D721Med (cell line): ENCODE data around the gene GABPB1.

Experiments
- DNase-seq: peaks from one replicate; pipeline ENCODE4 v3.0.0; 2011; ENCODE audit warnings: low spot score; ENCODE audit not compliant: insufficient read length
- FAIRE-seq: peaks from 2 replicates; lab custom pipeline; 2011; peaks lifted over from hg19 to GRCh38; lab: Jason Lieb, UNC
- TF ChIP-seq, protein P1 (sequence below): IDR thresholded peaks from 2 replicates; pipeline ENCODE4 v1.5.1; 2012; ENCODE audit warnings: mild to moderate bottlenecking, control low read depth; ENCODE audit not compliant: insufficient read depth; ENCODE audit errors: missing control alignments

GABPB1 gene

GRCh38 chr15:50234764-50235163, 120.2 kb downstream of the GABPB1 start:
- TF ChIP-seq, protein P1, sequence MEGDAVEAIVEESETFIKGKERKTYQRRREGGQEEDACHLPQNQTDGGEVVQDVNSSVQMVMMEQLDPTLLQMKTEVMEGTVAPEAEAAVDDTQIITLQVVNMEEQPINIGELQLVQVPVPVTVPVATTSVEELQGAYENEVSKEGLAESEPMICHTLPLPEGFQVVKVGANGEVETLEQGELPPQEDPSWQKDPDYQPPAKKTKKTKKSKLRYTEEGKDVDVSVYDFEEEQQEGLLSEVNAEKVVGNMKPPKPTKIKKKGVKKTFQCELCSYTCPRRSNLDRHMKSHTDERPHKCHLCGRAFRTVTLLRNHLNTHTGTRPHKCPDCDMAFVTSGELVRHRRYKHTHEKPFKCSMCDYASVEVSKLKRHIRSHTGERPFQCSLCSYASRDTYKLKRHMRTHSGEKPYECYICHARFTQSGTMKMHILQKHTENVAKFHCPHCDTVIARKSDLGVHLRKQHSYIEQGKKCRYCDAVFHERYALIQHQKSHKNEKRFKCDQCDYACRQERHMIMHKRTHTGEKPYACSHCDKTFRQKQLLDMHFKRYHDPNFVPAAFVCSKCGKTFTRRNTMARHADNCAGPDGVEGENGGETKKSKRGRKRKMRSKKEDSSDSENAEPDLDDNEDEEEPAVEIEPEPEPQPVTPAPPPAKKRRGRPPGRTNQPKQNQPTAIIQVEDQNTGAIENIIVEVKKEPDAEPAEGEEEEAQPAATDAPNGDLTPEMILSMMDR = no peak
- DNase-seq (no peak), FAIRE-seq (no peak)

DNA sequence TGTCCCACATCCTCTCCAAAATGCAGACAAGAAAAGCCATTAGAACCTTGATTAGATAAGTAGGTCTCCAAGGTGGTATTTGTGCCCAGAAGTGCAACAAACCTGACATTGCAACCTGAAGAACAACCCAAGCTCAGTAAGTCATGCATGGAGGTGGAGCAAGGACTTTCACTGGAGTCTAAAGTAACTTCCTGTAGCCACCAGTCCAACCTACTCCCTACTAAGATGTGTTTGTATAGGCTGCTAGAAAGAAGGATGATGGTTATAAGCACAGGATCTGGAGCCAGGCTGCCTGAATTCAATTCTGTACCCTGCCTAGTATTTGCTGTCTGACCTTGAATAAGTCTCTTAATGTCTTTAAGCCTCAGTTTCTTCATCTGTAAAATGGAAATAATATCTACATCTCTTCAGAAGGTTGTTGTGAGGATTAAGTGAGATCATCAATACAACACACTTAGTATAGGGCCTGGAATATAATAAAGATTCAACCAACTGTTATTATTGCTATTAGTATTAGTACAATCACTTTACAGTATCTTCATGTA, 121.7 kb downstream of the GABPB1 start:
- no peak for FAIRE-seq
- TF ChIP-seq, protein P1 = no peak
- DNase-seq = no peak

GRCh38 chr15:50232791-50233190, 122.2 kb downstream of the GABPB1 start:
- FAIRE-seq = no peak
- TF ChIP-seq, protein P1 = no peak
- DNase-seq = no peak

DNA sequence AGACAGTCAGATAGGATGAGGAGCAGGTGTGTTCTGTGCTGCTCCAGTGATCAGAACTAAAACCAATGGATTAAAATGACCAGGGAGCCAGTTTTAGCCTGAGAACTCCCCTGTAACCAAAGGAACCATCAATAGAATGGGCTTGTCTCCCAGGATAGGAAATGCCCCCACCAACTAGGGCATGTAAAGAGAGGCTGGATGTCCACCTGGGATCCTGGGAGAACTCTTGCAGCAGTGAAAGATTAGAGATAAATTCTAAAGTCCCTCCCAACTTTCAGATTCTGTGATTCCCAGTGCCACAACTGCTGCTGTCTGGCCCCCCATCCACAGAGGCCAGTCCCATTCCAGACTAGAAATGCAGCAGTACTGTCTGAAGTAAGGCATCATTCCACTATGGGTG, 123.2 kb downstream of the GABPB1 start:
- DNase-seq = no peak
- TF ChIP-seq, protein P1 = no peak
- FAIRE-seq = no peak

DNA sequence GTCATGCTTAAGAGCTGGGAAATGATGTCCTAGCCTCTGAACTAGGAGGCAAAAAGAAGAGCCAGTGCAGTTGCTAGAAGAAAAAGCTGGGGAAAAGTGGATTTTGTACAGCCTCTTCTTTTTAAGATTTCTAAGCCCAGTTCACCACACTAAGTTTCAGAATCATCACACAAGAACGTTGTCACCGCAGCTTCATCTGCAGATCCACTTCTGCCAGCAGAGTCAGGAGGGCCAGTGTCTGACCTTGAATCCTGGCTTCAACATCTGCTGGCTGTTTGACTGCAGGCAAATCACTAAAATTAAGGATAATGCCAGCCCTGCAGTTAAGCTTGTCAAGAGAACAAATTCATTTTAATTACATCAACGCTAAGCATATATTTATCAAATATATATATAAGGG, 125.7 kb downstream of the GABPB1 start:
- TF ChIP-seq, protein P1 = no peak
- FAIRE-seq (no peak), DNase-seq (no peak)

- TF ChIP-seq, protein P1 = no peak
- no peak for DNase-seq
- no peak for FAIRE-seq
These were observed 126.1 kb downstream of the GABPB1 start for GRCh38 chr15:50228866-50229265.

GRCh38 chr15:50227076-50227475, 127.9 kb downstream of the GABPB1 start:
- TF ChIP-seq, protein P1 = no peak
- no peak for FAIRE-seq
- no peak for DNase-seq
